NCI-H2107 treated with DMSO at 0.1 percent for 48 hours (cell line): ENCODE data around the gene KDM4E.
"Not testable (repeated sequence)": the region's sequence is repeated elsewhere in the genome, so short reads cannot be mapped to it uniquely, and the experiment has no call there.

Experiments used
- DNase-seq: peaks from one replicate; lab custom pipeline; 2025; ENCODE audit not compliant: unreplicated experiment; lab: John Stamatoyannopoulos, UW

The KDM4E gene

DNA sequence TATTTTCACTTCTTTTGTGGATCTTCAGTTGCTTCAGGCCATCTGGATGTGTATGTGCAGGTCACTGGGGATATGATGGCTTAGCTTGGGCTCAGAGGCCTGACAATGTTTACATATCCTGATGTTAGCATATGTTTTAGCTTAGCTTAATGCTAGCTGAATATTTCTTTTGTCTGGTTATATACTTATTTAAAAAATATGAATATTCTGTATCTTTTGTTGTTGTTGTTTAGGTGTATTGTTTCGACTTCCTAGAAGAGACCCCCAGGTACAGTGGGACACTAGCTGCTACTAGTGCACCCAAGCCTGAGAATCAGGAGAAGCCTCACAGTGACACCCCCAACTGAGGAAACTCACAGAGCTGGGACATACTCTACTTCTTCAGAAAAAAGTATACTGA is at the start of gene KDM4E:
TSS of gene KDM4E (plus strand) at position 301 of the 400 bp plus-strand sequence. CDS start 300 bp downstream, outside the sequence.
- DNase-seq, result no peak

DNA sequence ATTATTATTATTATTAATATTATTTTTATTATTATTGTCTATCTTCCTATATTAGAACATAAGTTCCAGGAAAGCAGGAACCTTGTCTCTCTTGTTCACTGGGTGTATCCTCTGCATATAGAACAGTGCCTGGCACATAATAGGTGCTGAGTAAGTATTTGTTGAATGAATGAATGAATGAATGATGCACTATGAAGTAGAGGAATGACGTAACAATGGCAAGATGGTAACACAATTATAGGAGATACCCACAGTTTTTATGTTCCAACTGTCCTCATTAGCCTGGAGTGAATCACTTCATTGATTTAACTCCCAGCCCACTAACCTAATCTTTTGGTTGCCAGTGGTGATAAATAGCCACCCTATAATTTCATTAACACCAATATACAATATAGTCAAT is 49.5 kb upstream of the KDM4E start:
- no peak for DNase-seq

DNA sequence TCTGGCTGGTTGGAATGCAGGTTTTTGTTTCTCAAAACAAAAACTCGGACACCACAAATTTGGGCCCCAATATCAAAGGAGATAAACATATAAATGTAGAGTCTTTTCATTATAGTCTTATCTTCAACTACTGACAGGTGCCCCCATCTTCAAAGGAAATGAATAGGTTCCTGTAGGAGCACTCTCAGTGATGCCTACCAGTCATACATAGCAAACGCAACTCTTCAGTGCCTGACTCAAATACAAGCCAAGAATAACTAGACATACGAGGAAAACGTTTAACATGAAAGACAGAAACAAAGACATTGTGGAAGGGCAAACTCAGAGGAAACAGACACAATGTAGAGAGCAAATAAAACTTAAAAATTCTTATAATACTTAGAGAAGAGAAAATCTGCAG is 37.7 kb upstream of the KDM4E start:
- DNase-seq, result no peak

DNA sequence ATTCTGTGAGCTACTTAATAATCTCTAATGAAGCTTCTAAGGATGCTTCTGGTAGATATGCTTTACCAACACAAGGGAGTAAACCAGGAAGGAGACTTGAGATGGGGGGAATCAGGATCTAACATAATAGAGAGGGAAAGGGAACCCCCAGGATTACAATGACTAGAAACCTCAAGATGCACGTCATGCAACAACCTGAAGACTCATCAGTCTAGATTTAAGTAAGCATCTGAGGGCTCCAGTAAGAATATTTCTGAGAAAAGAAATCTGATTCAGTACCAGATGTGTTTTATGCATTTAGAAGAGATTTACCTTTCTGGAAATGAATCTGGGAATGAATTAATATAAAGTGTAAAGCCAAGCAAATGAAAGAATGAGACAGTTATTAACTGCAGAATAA is 36.3 kb upstream of the KDM4E start:
- no peak for DNase-seq

DNA sequence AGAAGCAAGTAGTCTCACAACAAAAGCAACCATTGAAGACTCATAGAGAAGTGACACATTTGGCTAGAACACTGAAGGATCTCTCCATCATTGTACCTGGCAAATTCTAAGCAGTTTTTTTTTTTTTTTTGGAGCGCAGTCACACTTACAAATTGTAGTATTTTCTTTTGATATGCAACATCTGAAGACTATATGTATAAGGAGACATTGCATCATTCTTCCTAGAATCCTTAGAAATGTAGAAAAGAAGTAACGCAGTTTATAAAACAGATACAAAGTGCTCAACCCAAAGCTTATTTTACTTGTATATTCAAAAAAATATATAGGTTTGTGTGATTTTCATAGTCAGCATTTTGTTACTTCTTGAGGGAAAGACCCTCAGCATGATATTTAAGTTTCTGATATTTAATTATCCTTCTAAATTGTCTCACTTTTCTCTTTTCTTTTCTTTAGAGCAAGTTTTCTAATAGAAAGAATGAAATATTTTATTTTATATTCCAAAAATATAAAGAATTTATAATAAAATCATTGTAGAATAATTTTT is 31.6 kb upstream of the KDM4E start:
- no peak for DNase-seq

DNA sequence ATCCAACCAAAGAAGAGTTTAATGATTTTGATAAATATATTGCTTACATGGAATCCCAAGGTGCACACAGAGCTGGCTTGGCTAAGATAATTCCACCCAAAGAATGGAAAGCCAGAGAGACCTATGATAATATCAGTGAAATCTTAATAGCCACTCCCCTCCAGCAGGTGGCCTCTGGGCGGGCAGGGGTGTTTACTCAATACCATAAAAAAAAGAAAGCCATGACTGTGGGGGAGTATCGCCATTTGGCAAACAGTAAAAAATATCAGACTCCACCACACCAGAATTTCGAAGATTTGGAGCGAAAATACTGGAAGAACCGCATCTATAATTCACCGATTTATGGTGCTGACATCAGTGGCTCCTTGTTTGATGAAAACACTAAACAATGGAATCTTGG is 27.6 kb upstream of the KDM4E start:
- no peak for DNase-seq

DNA sequence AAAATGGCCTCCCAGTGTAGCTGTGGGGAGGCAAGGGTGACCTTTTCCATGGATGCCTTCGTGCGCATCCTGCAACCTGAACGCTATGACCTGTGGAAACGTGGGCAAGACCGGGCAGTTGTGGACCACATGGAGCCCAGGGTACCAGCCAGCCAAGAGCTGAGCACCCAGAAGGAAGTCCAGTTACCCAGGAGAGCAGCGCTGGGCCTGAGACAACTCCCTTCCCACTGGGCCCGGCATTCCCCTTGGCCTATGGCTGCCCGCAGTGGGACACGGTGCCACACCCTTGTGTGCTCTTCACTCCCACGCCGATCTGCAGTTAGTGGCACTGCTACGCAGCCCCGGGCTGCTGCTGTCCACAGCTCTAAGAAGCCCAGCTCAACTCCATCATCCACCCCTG is 26.8 kb upstream of the KDM4E start:
- DNase-seq, result no peak

DNA sequence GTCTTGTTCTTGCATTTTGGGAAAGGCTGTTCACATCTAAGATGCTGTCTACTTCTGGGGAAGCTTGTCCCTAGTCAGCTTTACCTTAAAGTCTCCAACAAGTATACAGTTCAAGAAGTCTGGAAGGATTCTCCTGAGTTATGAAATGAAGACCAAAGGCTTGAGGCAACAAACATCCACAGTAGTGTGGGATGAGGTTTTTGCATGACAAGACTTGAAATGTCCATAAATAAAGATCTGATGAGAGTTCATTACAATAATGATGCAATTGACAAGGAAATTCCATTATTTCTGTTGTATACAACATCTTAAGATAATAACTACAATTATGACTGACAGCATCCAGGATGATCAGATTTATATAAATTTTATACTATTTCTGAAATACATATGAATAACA is 21.3 kb upstream of the KDM4E start:
- DNase-seq, result no peak

DNA sequence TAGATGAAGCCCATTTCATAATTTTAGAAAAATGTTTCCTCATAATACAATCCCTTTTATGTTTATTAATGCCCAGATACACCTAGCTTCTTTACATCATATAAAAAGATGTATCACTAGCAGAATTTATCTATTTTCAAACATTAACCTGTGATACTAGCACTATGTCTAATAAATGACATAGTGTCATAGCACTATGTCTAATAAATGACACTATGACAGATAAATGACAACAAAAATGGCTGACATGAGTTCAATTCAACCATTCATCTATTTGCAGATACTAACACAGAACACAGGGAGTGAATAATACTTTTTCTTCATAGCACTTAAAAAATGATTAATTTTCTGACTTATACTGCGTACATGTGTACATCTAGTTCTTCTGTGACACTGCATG is 19.4 kb upstream of the KDM4E start:
- no peak for DNase-seq

DNA sequence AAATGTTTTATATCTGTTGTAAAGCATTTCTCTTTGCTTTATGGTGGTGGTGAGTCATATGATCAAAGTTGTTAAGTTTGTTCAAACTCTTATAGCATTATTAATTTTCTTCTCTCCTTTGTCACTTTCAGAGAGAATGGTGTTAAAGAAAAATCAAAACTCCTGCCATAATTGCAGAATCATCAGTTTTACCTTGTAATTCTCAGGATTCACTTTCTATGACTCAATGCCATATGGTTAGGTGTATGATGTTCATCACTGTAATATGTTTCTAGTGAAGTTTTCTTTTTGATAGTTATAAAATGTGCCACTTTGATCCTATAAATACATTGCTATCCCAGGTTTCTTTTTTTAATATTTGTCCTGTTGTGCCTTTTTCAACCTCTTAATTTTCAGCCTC is 13.7 kb upstream of the KDM4E start:
- no peak for DNase-seq

DNA sequence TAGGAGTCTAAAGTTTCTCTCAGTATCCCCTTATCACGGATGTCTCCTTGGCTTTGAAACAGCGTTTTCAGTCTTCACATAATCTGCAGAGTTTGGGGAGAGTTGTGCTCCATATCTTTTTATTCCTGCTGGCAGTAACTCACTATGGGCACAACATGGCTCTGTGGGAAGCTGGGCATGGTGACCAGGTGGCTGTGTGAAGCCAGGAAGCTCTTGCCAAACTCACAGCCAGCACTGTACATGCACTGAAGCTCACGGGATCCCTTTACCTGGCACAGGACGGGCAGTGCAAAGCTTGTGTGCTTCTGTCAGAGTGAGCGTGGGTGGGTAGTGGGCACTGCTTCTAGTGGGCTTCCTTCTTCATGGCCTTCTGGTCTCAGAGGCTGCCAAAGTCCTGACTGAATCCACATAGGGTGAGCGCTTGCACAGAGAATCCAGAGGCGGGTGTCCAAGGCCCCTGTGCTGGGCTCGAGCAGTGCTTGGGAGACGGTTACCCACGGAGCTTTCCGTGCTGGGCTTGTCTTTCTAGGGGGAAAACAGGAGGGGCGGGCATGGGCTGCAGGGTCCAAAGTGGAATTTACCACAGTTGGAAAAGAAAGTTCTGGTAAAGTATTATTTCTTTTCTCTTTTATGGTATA is 10.8 kb upstream of the KDM4E start:
- DNase-seq, result no peak

DNA sequence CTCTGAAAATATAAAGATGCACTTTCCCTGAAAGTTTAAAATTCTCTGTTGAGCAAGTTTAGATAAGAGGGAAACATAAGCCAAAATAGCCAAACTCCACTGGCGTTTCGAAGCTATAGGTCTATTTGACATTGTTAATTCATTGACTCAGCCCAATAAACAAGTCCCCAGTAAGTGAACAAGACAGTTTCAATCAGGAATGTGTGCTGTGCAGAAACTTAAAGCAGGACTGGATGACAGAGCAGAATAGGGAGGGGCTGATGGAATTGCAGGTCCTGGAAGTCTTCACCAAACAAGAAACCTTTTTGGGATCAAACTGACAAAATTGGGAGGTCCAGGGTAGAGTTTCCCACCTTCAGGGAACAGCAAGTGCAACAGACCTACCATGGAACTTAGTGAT is 8.9 kb upstream of the KDM4E start:
- DNase-seq, result no peak

DNA sequence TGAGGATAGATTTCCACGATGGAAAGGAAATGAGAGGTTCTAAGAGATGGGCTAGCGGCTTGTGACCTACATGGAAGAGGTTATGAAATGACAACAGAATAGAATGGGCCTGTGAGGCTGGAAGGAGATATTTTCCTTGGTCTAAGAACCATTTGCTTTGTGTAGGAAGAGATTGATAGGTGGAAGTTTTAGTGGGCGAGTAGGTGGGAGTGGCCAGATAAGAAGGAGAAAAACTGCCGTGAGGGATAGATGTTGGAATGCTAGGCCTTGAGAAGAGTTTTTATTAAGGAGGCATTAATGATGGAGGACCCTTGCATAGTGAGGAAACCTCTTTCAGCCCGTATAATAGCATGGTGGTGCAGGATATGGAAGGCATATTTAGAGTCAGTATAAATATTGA is 3.6 kb upstream of the KDM4E start:
- DNase-seq, result not testable (repeated sequence)

DNA sequence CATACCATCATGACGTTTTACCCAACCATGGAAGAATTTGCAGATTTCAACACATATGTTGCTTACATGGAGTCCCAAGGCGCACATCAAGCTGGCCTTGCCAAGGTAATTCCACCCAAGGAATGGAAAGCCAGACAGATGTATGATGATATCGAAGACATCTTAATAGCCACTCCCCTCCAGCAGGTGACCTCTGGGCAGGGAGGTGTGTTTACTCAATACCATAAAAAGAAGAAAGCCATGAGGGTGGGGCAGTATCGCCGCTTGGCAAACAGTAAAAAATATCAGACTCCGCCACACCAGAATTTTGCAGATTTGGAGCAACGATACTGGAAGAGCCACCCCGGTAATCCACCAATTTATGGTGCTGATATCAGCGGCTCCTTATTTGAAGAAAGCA is 536 bp downstream of the KDM4E start:
- DNase-seq, result not testable (repeated sequence)

DNA sequence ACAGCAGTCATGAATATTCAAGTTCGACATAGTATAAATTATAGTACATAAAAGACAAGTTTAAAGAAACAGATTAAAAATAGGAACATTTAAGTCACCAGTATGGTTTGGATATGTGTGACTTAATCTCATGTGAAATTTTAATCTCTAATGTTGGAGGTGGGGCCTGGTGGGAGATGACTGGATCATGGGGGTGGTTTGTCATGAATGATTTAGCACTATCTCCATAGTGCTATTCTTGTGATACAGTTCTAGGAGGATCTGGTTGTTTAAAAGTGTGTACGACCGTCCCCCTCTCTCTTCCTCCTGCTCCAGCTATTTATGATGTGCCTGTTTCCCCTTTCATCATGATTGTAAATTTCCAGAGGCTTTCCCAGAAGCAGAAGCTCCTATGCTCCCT is 3.3 kb downstream of the KDM4E start:
- no peak for DNase-seq

DNA sequence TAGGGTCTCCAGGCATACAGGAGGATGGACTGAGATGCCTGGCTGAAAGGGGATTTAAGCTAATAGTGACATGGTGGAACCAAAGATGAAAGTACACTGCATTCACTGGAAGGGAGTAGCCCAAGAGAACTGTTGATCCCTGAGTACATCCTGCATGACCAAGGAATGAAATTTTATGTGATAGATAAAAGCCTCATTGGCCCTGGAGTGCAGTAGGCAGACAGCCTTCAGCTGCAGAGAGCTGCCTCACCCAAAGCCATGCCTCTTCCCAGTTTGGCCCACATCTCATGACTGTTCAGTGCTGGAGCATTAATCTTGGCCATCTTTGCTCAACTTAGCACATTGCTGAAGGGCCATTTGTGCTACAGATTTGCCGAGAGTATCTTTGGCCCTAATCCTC is 8.0 kb downstream of the KDM4E start:
- no peak for DNase-seq

DNA sequence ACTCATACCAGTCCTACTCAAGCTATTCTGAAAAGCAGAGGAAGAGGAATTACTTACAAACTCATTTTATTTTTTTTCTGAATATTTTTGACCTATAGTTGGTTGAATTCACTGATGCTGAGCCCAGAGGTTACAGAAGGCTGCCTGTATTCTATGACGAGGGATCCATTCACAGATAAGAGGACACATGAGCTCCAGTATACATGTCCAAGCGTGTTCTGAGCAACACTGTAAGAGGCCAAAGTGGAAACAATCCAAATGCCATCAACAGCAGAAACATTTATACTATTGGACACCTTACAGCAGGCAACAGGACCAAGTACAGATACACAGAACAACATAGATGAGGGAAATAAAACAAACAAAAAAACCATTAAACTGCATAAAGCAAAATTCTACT is 10.3 kb downstream of the KDM4E start:
- DNase-seq, result no peak

DNA sequence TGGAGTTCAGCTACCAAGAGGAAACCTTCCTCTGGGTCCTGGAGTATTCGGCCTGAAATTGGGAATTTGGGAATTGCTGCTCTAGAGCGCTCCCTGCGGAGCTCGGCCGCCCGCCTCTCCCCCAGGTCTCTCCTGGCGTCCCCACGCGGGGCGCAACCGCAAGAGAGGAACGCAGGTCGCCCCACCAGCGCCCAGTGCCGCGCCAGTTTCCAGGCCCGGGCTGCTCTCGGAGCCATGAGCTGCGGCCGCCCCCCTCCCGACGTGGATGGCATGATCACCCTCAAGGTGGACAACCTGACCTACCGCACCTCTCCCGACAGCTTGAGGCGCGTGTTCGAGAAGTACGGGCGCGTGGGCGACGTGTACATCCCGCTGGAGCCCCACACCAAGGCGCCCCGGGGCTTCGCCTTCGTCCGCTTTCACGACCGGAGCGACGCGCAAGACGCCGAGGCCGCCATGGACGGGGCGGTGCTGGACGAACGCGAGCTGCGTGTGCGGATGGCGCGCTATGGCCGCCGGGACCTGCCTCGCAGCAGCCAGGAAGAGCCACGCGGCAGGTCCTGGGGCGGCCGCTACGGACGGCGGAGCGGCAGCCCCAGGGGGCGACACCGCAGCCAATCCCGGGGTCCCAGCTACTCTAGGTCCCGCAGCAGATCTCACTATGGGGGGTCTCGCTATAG is 12.4 kb downstream of the KDM4E start:
- not testable (repeated sequence) for DNase-seq

DNA sequence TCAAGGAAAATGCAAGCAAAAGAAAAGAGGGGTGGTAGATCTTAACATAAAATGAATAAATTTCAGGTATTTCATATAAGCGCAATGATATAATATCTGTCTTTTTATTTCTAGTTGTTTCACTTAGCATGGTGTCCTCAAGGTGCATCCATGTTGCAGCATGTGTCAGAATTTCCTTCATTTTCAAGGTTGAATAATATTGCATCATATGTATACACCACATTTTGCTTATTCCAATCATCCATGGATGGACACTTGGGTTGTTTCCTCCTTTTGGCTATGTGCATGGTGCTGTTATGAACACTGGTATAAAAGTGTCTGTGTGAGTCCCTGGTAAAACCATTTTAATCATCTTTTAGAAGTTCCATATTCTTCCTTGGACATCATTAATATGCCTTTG is 17.2 kb downstream of the KDM4E start:
- DNase-seq, result no peak

DNA sequence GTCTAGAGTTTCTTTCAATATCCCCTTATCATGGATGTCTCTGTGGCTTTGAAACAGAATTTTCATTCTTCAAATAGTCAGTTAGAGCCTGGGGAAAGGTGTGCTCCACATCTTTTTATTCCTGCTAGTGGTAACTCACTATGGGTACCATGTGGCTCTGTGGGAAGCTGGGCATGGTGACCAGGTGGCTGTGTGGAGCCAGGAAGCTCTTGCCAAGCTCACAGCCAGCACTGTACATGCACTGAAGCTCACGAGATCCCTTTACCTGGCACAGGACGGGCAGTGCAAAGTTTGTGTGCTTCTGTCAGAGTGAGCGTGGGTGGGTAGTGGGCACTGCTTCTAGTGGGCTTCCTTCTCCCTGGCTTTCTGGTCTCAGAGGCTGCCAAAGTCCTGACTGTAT is 17.8 kb downstream of the KDM4E start:
- no peak for DNase-seq

DNA sequence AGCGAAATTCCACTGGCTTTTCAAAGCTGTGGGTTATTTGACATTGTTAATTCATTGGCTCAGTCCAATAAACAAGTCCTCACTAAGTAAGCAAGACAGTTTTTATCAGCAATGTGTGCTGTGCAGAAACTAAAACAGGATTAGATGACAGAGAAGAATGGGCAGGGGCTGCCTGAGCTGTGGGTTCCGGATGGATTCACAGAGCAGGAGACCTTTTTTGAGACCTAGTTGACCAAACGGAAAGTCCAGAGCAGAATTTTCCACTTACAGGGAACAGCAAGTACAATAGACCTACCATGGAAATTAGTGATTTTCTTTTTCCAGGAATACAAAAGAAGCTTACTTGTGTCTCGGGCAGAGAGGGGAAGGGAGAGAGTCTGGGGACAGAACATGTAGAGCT is 19.0 kb downstream of the KDM4E start:
- DNase-seq, result no peak

DNA sequence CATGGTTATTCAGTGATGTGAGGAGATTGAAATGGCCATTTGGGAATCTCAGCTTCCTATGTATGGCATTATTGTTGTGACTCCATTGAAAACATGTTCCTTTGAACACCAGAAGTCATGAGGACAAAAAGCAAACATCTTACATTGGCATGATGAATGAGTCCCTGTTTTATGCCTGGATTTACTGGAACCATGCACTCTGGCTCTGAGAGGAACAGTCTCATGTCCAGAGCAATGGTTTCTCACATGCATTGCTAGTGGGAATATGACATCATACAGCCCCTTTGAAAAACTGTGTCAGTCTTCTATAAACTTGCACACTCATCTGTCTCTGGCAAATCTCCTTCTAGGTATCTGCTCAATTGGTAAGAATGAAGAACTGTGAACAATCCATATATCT is 20.8 kb downstream of the KDM4E start:
- no peak for DNase-seq

DNA sequence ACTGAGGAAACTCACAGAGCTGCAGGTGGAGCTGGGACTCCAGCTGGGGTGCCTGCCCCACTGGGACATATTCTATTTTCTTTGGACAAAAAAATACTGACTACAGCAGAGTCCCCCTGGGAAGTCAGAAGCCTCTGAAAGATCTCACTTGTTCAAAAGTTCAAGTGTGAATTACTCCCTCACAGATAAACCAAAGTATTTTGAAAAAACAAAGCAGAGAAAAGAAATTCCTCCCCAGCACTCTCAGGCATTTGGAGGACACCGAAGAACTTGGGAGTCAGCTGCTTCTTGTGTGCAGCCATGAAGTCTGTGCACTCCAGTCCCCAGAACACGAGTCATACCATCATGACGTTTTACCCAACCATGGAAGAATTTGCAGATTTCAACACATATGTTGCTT is 24.1 kb downstream of the KDM4E start, which contains the start of gene KDM4F:
TSS of gene KDM4F (plus strand) at position 301 of the 400 bp plus-strand sequence.
- not testable (repeated sequence) for DNase-seq
